ENCODE results near the gene SLC22A23. TPM values are rescaled to one million over a fixed set of nuclear protein-coding genes. Genes with fewer than 3 reads are reported as not detected.
A peak's percentile ranks its signal among the peaks of the same experiment; 100 is the strongest.

Gene SLC22A23
- total RNA-seq, 1 experiment from 2014 or later: 6.8 TPM

- Histone ChIP-seq H3K14ac (ENCODE audit: insufficient read depth, low read length) (no peak overlapping the region; the same call in 1 of the 2 replicates), H4K20me1 (ENCODE audit: control insufficient read depth, insufficient read depth, insufficient read length) (no peaks in the 10 kb centered on the region), H3K56ac (ENCODE audit: insufficient read length, low read depth, low read length) (no peak overlapping the region), H3K79me2 (ENCODE audit: insufficient read depth, low read length) (peaks cover 26% of the 10 kb centered on the region; the same call in 1 of the 2 replicates), H3K23me2 (ENCODE audit: insufficient read length, low read depth, low read length, poor library complexity, severe bottlenecking) (peaks cover 22% of the 10 kb centered on the region), H2AFZ (ENCODE audit: low read length) (no peak overlapping the region), H3K4ac (ENCODE audit: low read depth, low read length) (no peak overlapping the region), H3K4me1 (ENCODE audit: insufficient read depth, low read length) (peaks cover 10% of the 10 kb centered on the region), H2BK5ac (ENCODE audit: insufficient read length, low read length) (no peak overlapping the region), H2AK5ac (ENCODE audit: insufficient read length, low read length) (no peak overlapping the region), H2BK120ac (ENCODE audit: low read depth, low read length, poor library complexity, severe bottlenecking) (no peak overlapping the region), H3K79me1 (ENCODE audit: insufficient read depth, low read depth, low read length, poor library complexity, severe bottlenecking) (peaks cover 8% of the 10 kb centered on the region), H3K9ac (ENCODE audit: extremely low read depth, insufficient read length, low read length) (no peak overlapping the region), H3K9me3 (ENCODE audit: control insufficient read depth, low read depth, low read length) (no peaks in the 10 kb centered on the region), H3K18ac (ENCODE audit: insufficient read length, low read depth, low read length) (no peak overlapping the region), H2BK12ac (ENCODE audit: insufficient read length, low read depth, low read length) (no peak overlapping the region), H2BK20ac (ENCODE audit: low read depth, low read length, poor library complexity, severe bottlenecking) (no peak overlapping the region), H3K27me3 (ENCODE audit: insufficient read depth, low read length) (no peaks in the 10 kb centered on the region; the same call in 1 of the 2 replicates), H4K5ac (ENCODE audit: insufficient read length, low read depth, low read length) (no peak overlapping the region), H2BK15ac (ENCODE audit: low read depth, low read length) (no peak overlapping the region), H4K91ac (ENCODE audit: insufficient read length, low read depth, low read length) (no peak overlapping the region), H3T11ph (ENCODE audit: low read length) (no peak overlapping the region), H4K8ac (replicated peaks; ENCODE audit: insufficient read length, low read depth, low read length) (no peak overlapping the region), H3K27ac (ENCODE audit: insufficient read length, low read depth, low read length) (no peak overlapping the region), H3K4me2 (ENCODE audit: insufficient read depth, insufficient read length, low read length) (peak overlapping the region; percentile 100), H3K23ac (ENCODE audit: insufficient read length, low read depth, low read length) (no peak overlapping the region)
- H3K9me3 Mint-ChIP-seq: peaks cover 0 to 2% of the 10 kb centered on the region in 2 experiments; a peak in 2 of 5 replicates
- peak overlapping the region in 1 of 3 experiments; percentile 9; a peak in 1 of 7 replicates for H3K27ac Mint-ChIP-seq
- TF ChIP-seq CTCF (conservative IDR thresholded peaks at IDR 0.05): no peak
- H3K36me3 Mint-ChIP-seq (ENCODE audit: insufficient read depth in 1 of 3, low read depth in 3 of 3): peaks cover 0 to 2% (median 0%) of the 10 kb centered on the region in 3 experiments; a peak in 1 of 7 replicates
- H3K27me3 Mint-ChIP-seq (ENCODE audit: low read depth): peaks cover 14% of the 10 kb centered on the region
- H3K4me1 Mint-ChIP-seq: peaks cover 20 to 21% of the 10 kb centered on the region in 2 experiments
- WGBS (ENCODE audit: extremely low coverage, insufficient read length, low lambda C conversion rate): no CpG with 5 or more reads among the region's 29 CpGs
- peak overlapping the region; percentile 65 to 83 for H3K4me3 Mint-ChIP-seq
- DNase-seq: peak; percentile 55
Observed at GRCh38 chr6:3457710-3458602, 1.1 kb upstream of the SLC22A23 start.
